ENCODE results near the gene PHYHD1.

The PHYHD1 gene

DNA sequence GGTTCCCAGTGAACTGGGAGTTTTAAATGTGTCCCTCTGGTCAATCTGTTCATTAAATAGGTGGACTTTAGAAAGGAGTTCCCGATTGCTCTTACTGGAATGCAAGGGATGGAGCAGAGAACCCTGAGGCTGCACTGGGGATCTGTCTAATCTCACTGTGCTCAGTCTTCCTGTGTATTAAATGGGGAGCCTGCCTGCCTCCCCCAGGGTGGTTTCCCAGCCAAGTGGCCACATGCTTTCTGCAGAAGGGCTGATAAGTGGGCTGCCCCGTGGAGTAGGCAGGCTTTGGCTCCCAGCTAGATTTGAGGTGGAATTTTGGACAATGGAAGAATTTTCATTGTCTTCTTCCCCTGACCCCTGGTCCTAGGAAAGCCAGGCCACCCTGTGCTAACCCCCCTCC is 14.0 kb upstream of the PHYHD1 start:
- DNase-seq (ENCODE audit: low read depth): no peak
- TF ChIP-seq, protein P1, sequence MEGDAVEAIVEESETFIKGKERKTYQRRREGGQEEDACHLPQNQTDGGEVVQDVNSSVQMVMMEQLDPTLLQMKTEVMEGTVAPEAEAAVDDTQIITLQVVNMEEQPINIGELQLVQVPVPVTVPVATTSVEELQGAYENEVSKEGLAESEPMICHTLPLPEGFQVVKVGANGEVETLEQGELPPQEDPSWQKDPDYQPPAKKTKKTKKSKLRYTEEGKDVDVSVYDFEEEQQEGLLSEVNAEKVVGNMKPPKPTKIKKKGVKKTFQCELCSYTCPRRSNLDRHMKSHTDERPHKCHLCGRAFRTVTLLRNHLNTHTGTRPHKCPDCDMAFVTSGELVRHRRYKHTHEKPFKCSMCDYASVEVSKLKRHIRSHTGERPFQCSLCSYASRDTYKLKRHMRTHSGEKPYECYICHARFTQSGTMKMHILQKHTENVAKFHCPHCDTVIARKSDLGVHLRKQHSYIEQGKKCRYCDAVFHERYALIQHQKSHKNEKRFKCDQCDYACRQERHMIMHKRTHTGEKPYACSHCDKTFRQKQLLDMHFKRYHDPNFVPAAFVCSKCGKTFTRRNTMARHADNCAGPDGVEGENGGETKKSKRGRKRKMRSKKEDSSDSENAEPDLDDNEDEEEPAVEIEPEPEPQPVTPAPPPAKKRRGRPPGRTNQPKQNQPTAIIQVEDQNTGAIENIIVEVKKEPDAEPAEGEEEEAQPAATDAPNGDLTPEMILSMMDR (IDR thresholded peaks at IDR 0.05; ENCODE audit: low read depth, low read length, missing control alignments): no peak

DNA sequence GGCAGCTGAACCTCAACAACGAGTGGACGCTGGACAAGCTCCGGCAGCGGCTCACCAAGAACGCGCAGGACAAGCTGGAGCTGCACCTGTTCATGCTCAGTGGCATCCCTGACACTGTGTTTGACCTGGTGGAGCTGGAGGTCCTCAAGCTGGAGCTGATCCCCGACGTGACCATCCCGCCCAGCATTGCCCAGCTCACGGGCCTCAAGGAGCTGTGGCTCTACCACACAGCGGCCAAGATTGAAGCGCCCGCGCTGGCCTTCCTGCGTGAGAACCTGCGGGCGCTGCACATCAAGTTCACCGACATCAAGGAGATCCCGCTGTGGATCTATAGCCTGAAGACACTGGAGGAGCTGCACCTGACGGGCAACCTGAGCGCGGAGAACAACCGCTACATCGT is 12.4 kb upstream of the PHYHD1 start:
- no peak overlapping the region for H3K4me3 ChIP-seq (ENCODE audit: low read depth, low read length)
- TF ChIP-seq, protein P1 (IDR thresholded peaks at IDR 0.05; ENCODE audit: low read depth, low read length, missing control alignments): no peak
- no peak for DNase-seq (ENCODE audit: low read depth)

More for the DNA sequence above, 14.0 kb upstream of the PHYHD1 start:
- H3K4me3 ChIP-seq (ENCODE audit: low read depth, low read length): no peak overlapping the region

DNA sequence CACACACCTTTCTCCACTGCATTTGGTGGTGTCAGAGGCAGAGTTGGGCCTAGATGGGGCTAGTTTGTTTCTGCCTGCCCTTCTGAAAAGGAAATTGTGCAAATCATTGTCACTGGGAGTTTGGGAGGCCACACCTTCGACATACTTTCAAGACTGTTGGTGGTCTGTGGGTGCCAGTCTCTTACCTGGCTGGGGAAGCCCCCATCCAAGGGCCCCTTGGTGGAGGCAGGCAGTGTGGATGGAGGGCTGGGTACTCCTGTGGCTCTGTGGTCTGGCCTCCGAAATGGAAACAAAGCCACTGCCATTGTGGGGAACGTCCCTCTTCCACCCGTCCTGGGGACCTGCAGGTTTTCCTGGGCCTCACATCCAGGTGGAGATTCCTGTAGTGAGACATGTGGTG is 10.9 kb upstream of the PHYHD1 start:
- TF ChIP-seq, protein P1 (IDR thresholded peaks at IDR 0.05; ENCODE audit: low read depth, low read length, missing control alignments): no peak
- no peak for DNase-seq (ENCODE audit: low read depth)
- no peak overlapping the region for H3K4me3 ChIP-seq (ENCODE audit: low read depth, low read length)

DNA sequence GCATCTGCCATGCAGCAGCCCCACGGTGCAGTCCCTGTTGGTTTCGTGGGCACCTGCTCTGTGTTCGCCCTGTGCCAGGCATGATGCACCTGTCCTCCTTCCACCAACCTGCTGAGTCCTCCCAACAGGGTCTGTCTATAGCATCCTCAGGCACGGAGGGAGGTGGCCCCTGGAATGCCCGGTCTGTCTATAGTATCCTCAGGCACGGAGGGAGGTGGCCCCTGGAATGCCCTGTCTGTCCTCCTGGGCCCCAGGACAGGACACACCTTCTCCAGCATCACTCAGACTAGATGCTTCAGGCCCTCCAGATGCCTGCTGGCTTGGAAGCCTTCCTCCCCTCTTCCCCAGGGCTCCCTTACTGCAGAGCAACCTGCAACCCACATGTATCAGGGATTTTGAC is 9.9 kb upstream of the PHYHD1 start:
- DNase-seq (ENCODE audit: low read depth): no peak
- TF ChIP-seq, protein P1 (IDR thresholded peaks at IDR 0.05; ENCODE audit: low read depth, low read length, missing control alignments): no peak
- no peak overlapping the region for H3K4me3 ChIP-seq (ENCODE audit: low read depth, low read length)

DNA sequence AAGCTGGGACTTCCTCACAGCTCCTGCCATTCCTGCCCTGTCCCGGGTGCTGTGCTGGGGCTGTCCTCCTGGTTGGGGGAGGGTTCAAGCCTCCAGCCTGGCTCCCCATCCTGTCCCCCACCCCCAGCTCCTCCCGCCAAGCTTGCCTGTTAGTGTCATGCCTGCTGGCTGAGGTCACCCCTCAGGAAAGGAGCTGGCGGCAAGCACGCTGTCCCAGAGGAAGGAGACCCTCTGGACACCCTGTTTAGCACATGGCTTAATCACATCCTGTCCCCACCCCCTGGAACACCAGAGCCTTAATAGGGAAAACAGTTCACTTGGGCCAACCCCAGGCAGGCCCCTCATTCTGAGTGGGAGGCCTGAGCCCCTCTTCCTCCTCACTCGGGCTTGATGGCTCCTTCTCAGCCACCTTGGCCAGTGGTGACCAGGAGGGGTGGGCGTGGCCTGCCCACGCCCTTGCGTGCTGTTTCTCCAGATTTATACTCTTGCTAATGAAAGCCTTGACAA is 9.2 kb upstream of the PHYHD1 start:
- no peak for DNase-seq (ENCODE audit: low read depth)
- TF ChIP-seq, protein P1 (IDR thresholded peaks at IDR 0.05; ENCODE audit: low read depth, low read length, missing control alignments): no peak
- no peak overlapping the region for H3K4me3 ChIP-seq (ENCODE audit: low read depth, low read length)

DNA sequence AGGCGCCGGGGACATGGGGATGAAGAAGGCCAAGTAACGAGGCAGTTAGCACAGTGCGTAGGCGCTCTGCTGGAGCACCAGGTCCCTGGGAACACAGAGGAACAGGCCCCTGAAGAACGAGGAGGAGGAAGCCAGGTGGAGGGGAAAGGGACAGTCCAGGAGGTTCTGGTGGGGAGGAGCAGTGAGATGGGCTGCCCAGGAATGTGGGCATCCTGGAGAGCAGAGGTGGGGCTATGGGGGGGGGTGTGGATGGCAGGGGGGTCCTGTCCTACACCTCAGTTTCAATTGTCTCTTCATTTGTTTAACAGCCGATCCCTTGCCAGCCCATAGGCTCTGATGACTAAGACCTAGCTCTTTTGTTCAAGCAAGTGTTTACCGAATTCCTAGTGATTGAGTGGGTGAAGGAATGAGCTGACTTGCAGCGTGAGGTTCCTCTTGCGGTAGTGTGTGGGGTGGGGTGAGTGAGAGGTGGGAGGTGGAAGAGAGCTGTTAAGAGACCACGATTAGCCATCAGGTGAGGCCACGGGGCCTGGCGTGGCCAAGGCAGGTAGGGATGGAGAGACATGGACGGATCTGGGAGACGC is 8.4 kb upstream of the PHYHD1 start:
- H3K4me3 ChIP-seq (ENCODE audit: low read depth, low read length): no peak overlapping the region
- DNase-seq (ENCODE audit: low read depth): no peak
- TF ChIP-seq, protein P1 (IDR thresholded peaks at IDR 0.05; ENCODE audit: low read depth, low read length, missing control alignments): no peak

All from GM12864 (cell line).